ENCODE measurements around the gene DGKI.

- TF ChIP-seq, protein P1, sequence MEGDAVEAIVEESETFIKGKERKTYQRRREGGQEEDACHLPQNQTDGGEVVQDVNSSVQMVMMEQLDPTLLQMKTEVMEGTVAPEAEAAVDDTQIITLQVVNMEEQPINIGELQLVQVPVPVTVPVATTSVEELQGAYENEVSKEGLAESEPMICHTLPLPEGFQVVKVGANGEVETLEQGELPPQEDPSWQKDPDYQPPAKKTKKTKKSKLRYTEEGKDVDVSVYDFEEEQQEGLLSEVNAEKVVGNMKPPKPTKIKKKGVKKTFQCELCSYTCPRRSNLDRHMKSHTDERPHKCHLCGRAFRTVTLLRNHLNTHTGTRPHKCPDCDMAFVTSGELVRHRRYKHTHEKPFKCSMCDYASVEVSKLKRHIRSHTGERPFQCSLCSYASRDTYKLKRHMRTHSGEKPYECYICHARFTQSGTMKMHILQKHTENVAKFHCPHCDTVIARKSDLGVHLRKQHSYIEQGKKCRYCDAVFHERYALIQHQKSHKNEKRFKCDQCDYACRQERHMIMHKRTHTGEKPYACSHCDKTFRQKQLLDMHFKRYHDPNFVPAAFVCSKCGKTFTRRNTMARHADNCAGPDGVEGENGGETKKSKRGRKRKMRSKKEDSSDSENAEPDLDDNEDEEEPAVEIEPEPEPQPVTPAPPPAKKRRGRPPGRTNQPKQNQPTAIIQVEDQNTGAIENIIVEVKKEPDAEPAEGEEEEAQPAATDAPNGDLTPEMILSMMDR (conservative IDR thresholded peaks at IDR 0.05 in 1 of 2, IDR thresholded peaks at IDR 0.05 in 1 of 2; ENCODE audit: low read depth in 1 of 2, low read length in 2 of 2) = no peak
- TF ChIP-seq EZH2 (IDR thresholded peaks at IDR 0.05; ENCODE audit: low read length, missing control alignments) = no peak
Measured at GRCh38 chr7:137886746-137887145, 40.0 kb upstream of the DGKI start.
